Mucosa of descending colon (tissue), 3 donors: ENCODE results near the gene KRT76. TPM values are rescaled to one million over a fixed set of nuclear protein-coding genes. Genes with fewer than 3 reads are reported as not detected.

ENCODE experiments used
- ATAC-seq: fragments of 200-7000 bp; cut with Tn5 transposase; one replicate; pipeline ENCODE4 v1.9.1; 2020; ENCODE audit warnings: mild to moderate bottlenecking, moderate library complexity
- DNase-seq, 3 donors: peaks; one replicate each; pipeline ENCODE4 v3.0.0-alpha.2; 2020
- H3K36me3 ChIP-seq: fragments of 200-600 bp; one replicate; pipeline ENCODE4 v1.8.0; 2021; ENCODE audit warnings: low read depth, mild to moderate bottlenecking
- H3K4me1 ChIP-seq: fragments of 200-600 bp; one replicate; pipeline ENCODE4 v1.8.0; 2021; ENCODE audit warnings: low read depth, mild to moderate bottlenecking
- H3K4me3 ChIP-seq: fragments of 200-600 bp; one replicate; pipeline ENCODE4 v1.8.0; 2021; ENCODE audit warnings: mild to moderate bottlenecking
- H3K9me3 ChIP-seq: fragments of 200-600 bp; one replicate; pipeline ENCODE4 v1.8.0; 2021; ENCODE audit warnings: mild to moderate bottlenecking
- intact Hi-C, 2 donors: fragments of 100-400 bp; cut with DNase I in 1 of 2; cut with micrococcal nuclease in 1 of 2; formaldehyde crosslinking; loops; one replicate each; pipeline versions ENCODE4 v1.11.0 to v1.11.1; 2022; cut with DNase I, micrococcal nuclease
- total RNA-seq, 3 donors: library from RNA; stranded (reverse); fragmentation: NEBNext Ultra II Directional in 2 of 3; extraction: Animal tissue kit (Norgen Biotek cat#: 25700) in 2 of 3; gene quantifications; one replicate each; pipeline versions ENCODE4 v1.2.1 to v1.2.4, GENCODE V29; 2021 to 2023
- TF ChIP-seq, protein P1 (sequence below): fragments of 200-600 bp; IDR thresholded peaks from one replicate; pipeline ENCODE4 v1.8.0; 2022; ENCODE audit warnings: antibody characterized with exemption, mild to moderate bottlenecking
- donor health status: DM: no; HTN: no; CAD: no; lungs with moderate emphysema.
- donor health status: DM: no; HTN: no; CAD: no.
- donor health status: DM: no; HTN: yes; CAD: no.

The KRT76 gene
- total RNA-seq, 3 donors from 2014 or later = not detected

DNA sequence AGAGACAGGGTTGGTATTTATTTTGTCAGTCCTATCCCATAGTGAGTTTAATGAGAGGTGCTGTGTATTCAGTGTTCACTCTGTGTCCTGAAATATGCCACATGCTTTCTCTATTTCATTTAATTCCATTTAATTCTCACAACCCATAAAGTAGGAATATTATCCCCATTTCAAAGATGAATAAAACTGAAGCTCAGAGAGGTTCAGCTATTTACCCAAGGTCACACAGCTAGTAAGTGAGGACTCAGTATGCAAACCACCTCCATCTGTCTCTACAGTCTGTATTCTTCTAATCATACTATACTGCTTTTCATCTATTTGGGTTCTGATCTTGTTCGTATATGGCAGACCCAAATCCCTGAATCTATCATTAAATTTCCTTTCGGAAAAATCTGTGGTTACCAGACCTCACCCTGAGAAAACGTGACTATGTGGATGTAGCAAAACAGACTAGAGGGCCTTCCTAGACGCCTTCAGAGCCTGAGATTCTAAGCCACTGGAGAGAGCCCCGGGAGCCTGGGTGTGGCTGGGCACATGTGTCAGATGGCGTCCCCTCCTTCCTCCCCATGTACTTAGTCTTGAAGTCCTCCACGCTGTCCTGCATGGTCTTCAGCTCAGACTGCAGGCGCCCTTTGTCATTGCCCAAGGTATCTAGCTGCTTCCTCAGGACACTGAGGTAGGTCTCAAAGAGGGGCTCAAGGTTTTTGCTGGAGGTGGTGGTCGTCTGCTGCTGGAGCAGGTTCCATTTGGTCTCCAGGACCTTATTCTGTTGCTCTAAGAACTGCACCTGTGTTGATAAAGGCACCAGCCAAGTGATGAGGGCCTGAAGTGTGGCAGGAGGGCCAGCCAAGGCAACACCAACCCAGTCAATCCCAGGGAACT lies 34.3 kb upstream of the KRT76 start:
- no peaks in the 10 kb centered on the region for H3K4me1 ChIP-seq
- no peak overlapping the region for H3K4me3 ChIP-seq
- no peaks in the 10 kb centered on the region for H3K9me3 ChIP-seq
- no peak for ATAC-seq
- intact Hi-C loops = no loop called here
- no peaks in the 10 kb centered on the region for H3K36me3 ChIP-seq
- DNase-seq = no peak
- TF ChIP-seq, protein P1, sequence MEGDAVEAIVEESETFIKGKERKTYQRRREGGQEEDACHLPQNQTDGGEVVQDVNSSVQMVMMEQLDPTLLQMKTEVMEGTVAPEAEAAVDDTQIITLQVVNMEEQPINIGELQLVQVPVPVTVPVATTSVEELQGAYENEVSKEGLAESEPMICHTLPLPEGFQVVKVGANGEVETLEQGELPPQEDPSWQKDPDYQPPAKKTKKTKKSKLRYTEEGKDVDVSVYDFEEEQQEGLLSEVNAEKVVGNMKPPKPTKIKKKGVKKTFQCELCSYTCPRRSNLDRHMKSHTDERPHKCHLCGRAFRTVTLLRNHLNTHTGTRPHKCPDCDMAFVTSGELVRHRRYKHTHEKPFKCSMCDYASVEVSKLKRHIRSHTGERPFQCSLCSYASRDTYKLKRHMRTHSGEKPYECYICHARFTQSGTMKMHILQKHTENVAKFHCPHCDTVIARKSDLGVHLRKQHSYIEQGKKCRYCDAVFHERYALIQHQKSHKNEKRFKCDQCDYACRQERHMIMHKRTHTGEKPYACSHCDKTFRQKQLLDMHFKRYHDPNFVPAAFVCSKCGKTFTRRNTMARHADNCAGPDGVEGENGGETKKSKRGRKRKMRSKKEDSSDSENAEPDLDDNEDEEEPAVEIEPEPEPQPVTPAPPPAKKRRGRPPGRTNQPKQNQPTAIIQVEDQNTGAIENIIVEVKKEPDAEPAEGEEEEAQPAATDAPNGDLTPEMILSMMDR = no peak

DNA sequence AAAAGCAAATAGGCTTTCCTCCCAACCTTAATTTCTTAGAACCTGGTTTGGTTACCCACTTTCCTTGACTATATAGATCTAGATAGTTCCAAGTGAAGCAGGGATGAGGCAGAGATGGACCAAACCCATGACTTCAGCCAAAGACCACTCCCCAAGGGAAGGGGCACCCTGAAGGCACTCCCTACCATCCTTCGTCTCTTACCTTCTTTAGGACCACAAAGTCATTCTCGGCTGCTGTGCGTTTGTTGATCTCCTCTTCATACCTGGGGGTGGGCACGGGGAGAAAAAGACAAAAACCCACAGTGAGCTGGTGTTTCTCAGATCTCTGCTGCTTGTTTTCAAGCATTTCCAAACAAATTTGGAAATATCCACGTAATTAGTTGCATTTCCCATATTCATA lies 33.4 kb upstream of the KRT76 start:
- H3K9me3 ChIP-seq = no peaks in the 10 kb centered on the region
- no peaks in the 10 kb centered on the region for H3K4me1 ChIP-seq
- TF ChIP-seq, protein P1 = no peak
- no peaks in the 10 kb centered on the region for H3K36me3 ChIP-seq
- H3K4me3 ChIP-seq = no peak overlapping the region
- ATAC-seq = no peak
- DNase-seq = no peak
- intact Hi-C loops = no loop called here

DNA sequence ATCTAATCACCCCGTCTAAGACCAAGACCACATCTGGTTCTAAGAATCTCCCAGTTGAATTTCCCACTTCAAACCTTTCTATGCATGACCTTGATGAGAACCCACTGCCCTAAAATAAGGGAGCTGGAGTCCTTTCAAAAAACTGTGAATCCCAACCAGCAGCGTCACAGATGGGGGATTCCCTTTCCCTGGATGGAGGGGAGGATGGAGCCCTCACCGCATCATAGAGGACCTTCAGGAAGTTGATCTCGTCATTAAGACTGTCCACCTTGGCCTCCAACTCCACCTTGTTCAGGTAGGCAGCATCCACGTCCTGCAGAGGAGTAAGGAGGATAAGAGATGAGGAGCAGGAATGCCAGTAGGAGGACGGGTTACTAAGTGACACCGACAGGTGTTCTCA lies 32.0 kb upstream of the KRT76 start:
- no peak overlapping the region for H3K4me3 ChIP-seq
- no peaks in the 10 kb centered on the region for H3K4me1 ChIP-seq
- no peak for DNase-seq
- no peaks in the 10 kb centered on the region for H3K9me3 ChIP-seq
- no peaks in the 10 kb centered on the region for H3K36me3 ChIP-seq
- no peak for ATAC-seq
- TF ChIP-seq, protein P1 = no peak
- intact Hi-C loops = no loop called here

DNA sequence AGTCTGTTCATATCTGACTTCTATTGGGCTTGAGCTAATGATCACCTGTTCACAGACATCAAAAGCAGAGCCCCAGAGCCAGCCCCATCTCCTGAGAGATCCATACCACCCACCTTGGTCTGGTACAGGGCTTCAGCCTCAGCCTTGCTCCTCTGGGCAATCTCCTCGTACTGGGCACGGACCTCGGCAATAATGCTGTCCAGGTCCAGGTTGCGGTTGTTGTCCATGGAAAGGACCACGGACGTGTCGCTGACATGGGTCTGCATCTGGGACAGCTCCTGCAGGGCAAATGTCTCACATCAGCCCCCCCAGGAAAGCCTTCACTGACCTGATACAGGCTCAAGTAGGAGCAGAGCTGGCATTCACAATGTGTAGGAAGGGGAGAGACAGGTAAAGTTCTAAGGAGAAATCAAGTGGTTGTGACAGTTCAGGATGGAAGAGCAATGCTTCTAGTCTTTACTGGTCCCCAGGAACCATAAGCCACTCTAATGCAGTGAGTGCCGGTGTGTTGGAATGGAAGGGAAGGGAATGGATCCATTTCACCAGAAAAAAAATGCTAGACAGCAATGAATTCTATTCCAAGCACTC lies 31.5 kb upstream of the KRT76 start:
- Histone ChIP-seq H3K9me3 (no peaks in the 10 kb centered on the region), H3K36me3 (no peaks in the 10 kb centered on the region), H3K4me1 (no peaks in the 10 kb centered on the region), H3K4me3 (no peak overlapping the region)
- DNase-seq (no peak), ATAC-seq (no peak)
- TF ChIP-seq, protein P1 = no peak
- intact Hi-C loops = no loop called here

DNA sequence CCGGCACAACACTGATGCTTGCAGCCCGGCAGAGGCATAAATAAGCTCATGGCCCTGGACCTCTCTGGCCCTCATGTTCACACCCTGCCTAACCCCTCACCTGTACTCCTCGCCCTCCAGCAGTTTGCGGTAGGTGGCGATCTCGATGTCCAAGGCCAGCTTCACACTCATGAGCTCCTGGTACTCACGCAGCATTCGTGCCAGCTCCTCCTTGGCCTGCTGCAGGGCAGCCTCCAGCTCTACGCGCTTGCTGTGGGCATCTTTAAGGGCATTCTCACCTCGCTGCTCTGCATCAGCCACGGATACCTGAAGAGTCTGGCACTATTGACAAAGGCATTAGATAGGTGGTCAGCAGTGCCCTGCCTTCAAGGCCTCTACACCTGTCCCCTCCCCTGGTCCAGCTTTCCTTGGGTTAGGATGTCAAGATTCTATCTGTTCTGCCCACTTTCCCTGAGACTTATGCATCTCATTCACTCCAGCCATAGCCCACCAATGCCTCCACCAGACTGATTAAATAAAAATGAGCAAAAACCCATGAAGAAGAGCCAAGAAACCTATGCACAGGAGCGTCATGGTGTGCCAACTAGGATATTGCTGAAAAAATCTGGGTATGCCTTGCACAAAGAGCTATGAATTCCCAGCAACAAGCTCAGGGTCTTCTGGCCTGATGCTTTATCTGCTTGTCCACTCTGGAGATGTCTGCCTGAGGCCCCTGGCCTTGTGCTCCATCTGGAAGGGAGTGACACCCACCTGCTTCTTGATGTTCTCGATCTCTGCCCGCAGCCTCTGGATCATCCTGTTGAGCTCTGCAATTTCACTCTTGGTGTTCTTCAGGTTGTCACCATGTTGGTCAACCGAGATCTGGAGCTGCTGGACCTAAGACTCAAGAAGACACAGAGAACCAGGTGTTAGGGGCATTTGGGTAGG lies 30.7 kb upstream of the KRT76 start:
- intact Hi-C loops = no loop called here
- no peak for ATAC-seq
- TF ChIP-seq, protein P1 = no peak
- Histone ChIP-seq H3K9me3 (no peaks in the 10 kb centered on the region), H3K36me3 (no peaks in the 10 kb centered on the region), H3K4me3 (no peak overlapping the region), H3K4me1 (no peaks in the 10 kb centered on the region)
- DNase-seq = no peak
